ENCODE data around the gene SBF1. TPM values are rescaled to one million over a fixed set of nuclear protein-coding genes. Genes with fewer than 3 reads are reported as not detected.

SBF1 gene
- polyA plus RNA-seq, 1 donor from 2014 or later = 58.9 TPM

GRCh38 chr22:50463188-50463900 is 11.5 kb downstream of the SBF1 start:
- Histone ChIP-seq H3K9ac (ENCODE audit: low read length) (no peak overlapping the region), H2AFZ (ENCODE audit: low read depth, low read length) (no peak overlapping the region), H3K27ac (ENCODE audit: low read length) (no peak overlapping the region), H3K4me3 (ENCODE audit: low read length) (no peak overlapping the region), H3F3A (ENCODE audit: insufficient read depth, low read length, poor library complexity, severe bottlenecking) (no peaks in the 10 kb centered on the region), H3K4me2 (ENCODE audit: low read length) (no peak overlapping the region), H3K9me3 (ENCODE audit: low read length) (no peaks in the 10 kb centered on the region), H3K79me2 (replicated peaks; ENCODE audit: insufficient read depth, low read length) (no peaks in the 10 kb centered on the region), H3K27me3 (ENCODE audit: insufficient read depth, low read depth, low read length) (no peaks in the 10 kb centered on the region), H3K9me2 (ENCODE audit: insufficient read depth, low read length) (no peaks in the 10 kb centered on the region), H3K36me3 (ENCODE audit: insufficient read depth, low read length) (no peaks in the 10 kb centered on the region), H4K20me1 (ENCODE audit: insufficient read depth) (peaks cover 4% of the 10 kb centered on the region)
- TF ChIP-seq EP300 (conservative IDR thresholded peaks at IDR 0.05; ENCODE audit: poor library complexity, severe bottlenecking) = no peak
- TF ChIP-seq EZH2 (IDR thresholded peaks at IDR 0.05; ENCODE audit: borderline replicate concordance, insufficient read depth, low read length, poor library complexity, severe bottlenecking) = no peak
- TF ChIP-seq TAF1 (IDR thresholded peaks at IDR 0.05; ENCODE audit: low read depth) = no peak
- TF ChIP-seq REST (IDR thresholded peaks at IDR 0.05; ENCODE audit: borderline replicate concordance) = no peak
- no peak for TF ChIP-seq POLR2AphosphoS5 (IDR thresholded peaks at IDR 0.05)
- no peak for TF ChIP-seq SMC3 (conservative IDR thresholded peaks at IDR 0.05; ENCODE audit: poor library complexity)
- no peak for TF ChIP-seq RAD21 (conservative IDR thresholded peaks at IDR 0.05)
- TF ChIP-seq MXI1 (conservative IDR thresholded peaks at IDR 0.05; ENCODE audit: poor library complexity, severe bottlenecking) = no peak
- TF ChIP-seq CTCF (IDR thresholded peaks at IDR 0.05; ENCODE audit: poor library complexity, severe bottlenecking) = no peak

- Histone ChIP-seq H3K27ac (ENCODE audit: low read length) (no peak overlapping the region), H3K79me2 (replicated peaks; ENCODE audit: insufficient read depth, low read length) (no peaks in the 10 kb centered on the region), H3K9ac (ENCODE audit: low read length) (no peak overlapping the region), H3F3A (ENCODE audit: insufficient read depth, low read length, poor library complexity, severe bottlenecking) (no peaks in the 10 kb centered on the region), H3K9me3 (ENCODE audit: low read length) (no peaks in the 10 kb centered on the region), H3K27me3 (ENCODE audit: insufficient read depth, low read depth, low read length) (no peaks in the 10 kb centered on the region), H3K4me2 (ENCODE audit: low read length) (no peak overlapping the region), H3K36me3 (ENCODE audit: insufficient read depth, low read length) (no peaks in the 10 kb centered on the region), H4K20me1 (ENCODE audit: insufficient read depth) (no peaks in the 10 kb centered on the region), H3K4me3 (ENCODE audit: low read length) (no peak overlapping the region), H2AFZ (ENCODE audit: low read depth, low read length) (no peak overlapping the region), H3K9me2 (ENCODE audit: insufficient read depth, low read length) (no peaks in the 10 kb centered on the region)
- TF ChIP-seq POLR2AphosphoS5 (IDR thresholded peaks at IDR 0.05) = no peak
- TF ChIP-seq MXI1 (conservative IDR thresholded peaks at IDR 0.05; ENCODE audit: poor library complexity, severe bottlenecking) = no peak
- no peak for TF ChIP-seq RAD21 (conservative IDR thresholded peaks at IDR 0.05)
- no peak for TF ChIP-seq EZH2 (IDR thresholded peaks at IDR 0.05; ENCODE audit: borderline replicate concordance, insufficient read depth, low read length, poor library complexity, severe bottlenecking)
- no peak for TF ChIP-seq EP300 (conservative IDR thresholded peaks at IDR 0.05; ENCODE audit: poor library complexity, severe bottlenecking)
- TF ChIP-seq TAF1 (IDR thresholded peaks at IDR 0.05; ENCODE audit: low read depth) = no peak
- TF ChIP-seq SMC3 (conservative IDR thresholded peaks at IDR 0.05; ENCODE audit: poor library complexity) = no peak
- no peak for TF ChIP-seq REST (IDR thresholded peaks at IDR 0.05; ENCODE audit: borderline replicate concordance)
- no peak for TF ChIP-seq CTCF (IDR thresholded peaks at IDR 0.05; ENCODE audit: poor library complexity, severe bottlenecking)
Measured at GRCh38 chr22:50461979-50462540, 12.8 kb downstream of the SBF1 start.
